ENCODE results near the gene NRP1. TPM values are rescaled to one million over a fixed set of nuclear protein-coding genes. Genes with fewer than 3 reads are reported as not detected.

Gene NRP1
- total and polyA plus RNA-seq, 10 donors = 4.8 to 202 (median 138) TPM

GRCh38 chr10:33257439-33258080 lies 76.9 kb downstream of the NRP1 start:
- H3K4me1 ChIP-seq = peaks cover 0 to 6% (median 0%) of the 10 kb centered on the region in 6 donors
- H3K4me3 ChIP-seq = no peak overlapping the region
- TF ChIP-seq POLR2A (IDR thresholded peaks at IDR 0.05) (no peak), POLR2AphosphoS5 (IDR thresholded peaks at IDR 0.05) (no peak)
- TF ChIP-seq, protein P1, sequence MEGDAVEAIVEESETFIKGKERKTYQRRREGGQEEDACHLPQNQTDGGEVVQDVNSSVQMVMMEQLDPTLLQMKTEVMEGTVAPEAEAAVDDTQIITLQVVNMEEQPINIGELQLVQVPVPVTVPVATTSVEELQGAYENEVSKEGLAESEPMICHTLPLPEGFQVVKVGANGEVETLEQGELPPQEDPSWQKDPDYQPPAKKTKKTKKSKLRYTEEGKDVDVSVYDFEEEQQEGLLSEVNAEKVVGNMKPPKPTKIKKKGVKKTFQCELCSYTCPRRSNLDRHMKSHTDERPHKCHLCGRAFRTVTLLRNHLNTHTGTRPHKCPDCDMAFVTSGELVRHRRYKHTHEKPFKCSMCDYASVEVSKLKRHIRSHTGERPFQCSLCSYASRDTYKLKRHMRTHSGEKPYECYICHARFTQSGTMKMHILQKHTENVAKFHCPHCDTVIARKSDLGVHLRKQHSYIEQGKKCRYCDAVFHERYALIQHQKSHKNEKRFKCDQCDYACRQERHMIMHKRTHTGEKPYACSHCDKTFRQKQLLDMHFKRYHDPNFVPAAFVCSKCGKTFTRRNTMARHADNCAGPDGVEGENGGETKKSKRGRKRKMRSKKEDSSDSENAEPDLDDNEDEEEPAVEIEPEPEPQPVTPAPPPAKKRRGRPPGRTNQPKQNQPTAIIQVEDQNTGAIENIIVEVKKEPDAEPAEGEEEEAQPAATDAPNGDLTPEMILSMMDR (IDR thresholded peaks at IDR 0.05 in 8 of 11, conservative IDR thresholded peaks at IDR 0.05 in 3 of 11) = no peak
- no peak for DNase-seq
- no peaks in the 10 kb centered on the region for H3K9me3 ChIP-seq
- no peak overlapping the region for H3K27ac ChIP-seq
- intact Hi-C loops (cut with DNase I; ENCODE audit: low total_unique reads) = no loop called here
- H3K36me3 ChIP-seq = peaks cover 0 to 69% (median 5%) of the 10 kb centered on the region in 6 donors
- 76 to 87% (median 80%) methylated on average over 9 of the region's 9 CpGs for WGBS, 5 donors
- H3K27me3 ChIP-seq (replicated peaks in 1 of 7) = no peaks in the 10 kb centered on the region

GRCh38 chr10:33256458-33256857 lies 78.0 kb downstream of the NRP1 start:
- no peak for TF ChIP-seq POLR2A (IDR thresholded peaks at IDR 0.05)
- TF ChIP-seq, protein P1 (IDR thresholded peaks at IDR 0.05 in 8 of 11, conservative IDR thresholded peaks at IDR 0.05 in 3 of 11) = no peak
- no peak for TF ChIP-seq POLR2AphosphoS5 (IDR thresholded peaks at IDR 0.05)
- intact Hi-C loops (cut with DNase I; ENCODE audit: low total_unique reads) = no loop called here
- H3K27ac ChIP-seq = no peak overlapping the region
- 93 to 97% (median 95%) methylated on average over 4 of the region's 4 CpGs for WGBS, 5 donors
- H3K36me3 ChIP-seq = peaks cover 0 to 69% (median 11%) of the 10 kb centered on the region in 6 donors
- no peak for DNase-seq
- H3K27me3 ChIP-seq (replicated peaks in 1 of 7) = no peaks in the 10 kb centered on the region
- peaks cover 0 to 6% (median 0%) of the 10 kb centered on the region in 6 donors for H3K4me1 ChIP-seq
- no peak overlapping the region for H3K4me3 ChIP-seq
- no peaks in the 10 kb centered on the region for H3K9me3 ChIP-seq

DNA sequence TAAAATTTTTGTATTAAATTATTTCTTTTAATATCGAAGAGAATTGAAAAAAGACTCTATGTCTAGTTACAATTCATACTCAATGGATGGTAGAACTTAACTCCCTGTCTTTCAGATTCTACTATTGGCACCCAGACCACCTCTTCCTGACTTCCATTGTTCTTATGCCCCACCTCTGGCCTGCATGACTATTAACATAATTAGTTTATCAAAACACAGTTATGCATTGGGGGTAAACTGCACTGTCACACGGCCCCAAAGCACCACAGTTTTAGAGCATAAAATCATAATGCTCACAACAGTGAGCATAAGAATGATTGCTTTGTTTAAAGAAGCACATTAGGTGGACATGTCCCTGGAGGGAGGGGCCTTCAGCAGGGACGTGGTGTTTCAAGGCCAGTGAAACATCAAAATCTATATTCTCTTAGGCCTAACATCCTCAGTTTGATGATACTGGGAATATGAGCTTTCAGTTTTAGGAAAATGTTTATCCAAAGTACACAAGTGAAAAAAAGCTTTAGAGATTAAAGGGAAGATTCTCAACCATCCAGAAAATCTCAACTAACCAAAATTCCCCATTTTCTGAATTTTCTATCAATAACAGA lies 79.8 kb downstream of the NRP1 start:
- Histone ChIP-seq H3K4me1 (peaks cover 4 to 18% (median 12%) of the 10 kb centered on the region in 6 donors), H3K4me3 (no peak overlapping the region), H3K27ac (no peak overlapping the region), H3K27me3 (replicated peaks in 1 of 7) (no peaks in the 10 kb centered on the region), H3K9me3 (peaks cover 0 to 7% (median 0%) of the 10 kb centered on the region in 8 donors), H3K36me3 (peaks cover 0 to 77% (median 11%) of the 10 kb centered on the region in 6 donors)
- intact Hi-C loops (cut with DNase I; ENCODE audit: low total_unique reads) = no loop called here
- TF ChIP-seq POLR2AphosphoS5 (IDR thresholded peaks at IDR 0.05) = no peak
- TF ChIP-seq, protein P1 (IDR thresholded peaks at IDR 0.05 in 8 of 11, conservative IDR thresholded peaks at IDR 0.05 in 3 of 11) = no peak
- TF ChIP-seq POLR2A (IDR thresholded peaks at IDR 0.05) = no peak
- WGBS, 5 donors = 59 to 84% (median 75%) methylated on average over 3 of the region's 3 CpGs
- DNase-seq = no peak

GRCh38 chr10:33253411-33253810 lies 81.1 kb downstream of the NRP1 start:
- TF ChIP-seq POLR2AphosphoS5 (IDR thresholded peaks at IDR 0.05) (no peak), POLR2A (IDR thresholded peaks at IDR 0.05) (no peak)
- TF ChIP-seq, protein P1 (IDR thresholded peaks at IDR 0.05 in 8 of 11, conservative IDR thresholded peaks at IDR 0.05 in 3 of 11) = no peak
- 64 to 82% (median 77%) methylated on average over 4 of the region's 4 CpGs for WGBS, 5 donors
- Histone ChIP-seq H3K27ac (peak overlapping the region in 1 of 8 donors; percentile 45), H3K4me1 (peaks cover 4 to 26% (median 18%) of the 10 kb centered on the region in 6 donors), H3K36me3 (peaks cover 0 to 77% (median 11%) of the 10 kb centered on the region in 6 donors), H3K4me3 (no peak overlapping the region), H3K9me3 (peaks cover 0 to 7% (median 0%) of the 10 kb centered on the region in 8 donors), H3K27me3 (replicated peaks in 1 of 7) (no peaks in the 10 kb centered on the region)
- DNase-seq = no peak
- intact Hi-C loops (cut with DNase I; ENCODE audit: low total_unique reads) = no loop called here

Measured in spleen (tissue), 11 donors.